Endothelial cell of umbilical vein (primary cell): ENCODE data around the gene SORCS1. TPM values are rescaled to one million over a fixed set of nuclear protein-coding genes. Genes with fewer than 3 reads are reported as not detected.

Source experiments
- BruUV-seq: library from RNA; stranded (reverse); fragments of 400-500 nt; replicated peaks from 2 replicates; lab custom pipeline; 2021; lab: Mats Ljungman, UMichigan
- CTCF ChIA-PET: fragments of 300-600, 350-600 bp; sonication (Branson Sonifier 250); formaldehyde crosslinking; loops from one replicate; lab custom pipeline; 2021; ENCODE audit warnings: antibody characterized with exemption, inconsistent platforms; lab: Charles Lee
- POLR2A ChIA-PET: fragments of 300-600, 350-600 bp; sonication (Branson Sonifier 250); formaldehyde crosslinking; loops from one replicate; lab custom pipeline; 2021; ENCODE audit warnings: antibody characterized with exemption, inconsistent platforms; lab: Charles Lee
- DNase-seq: peaks from one replicate; pipeline ENCODE4 v3.0.0-alpha.2; 2011; ENCODE audit warnings: low read depth, low spot score
- FAIRE-seq: peaks from 2 replicates; lab custom pipeline; 2011; peaks lifted over from hg19 to GRCh38; lab: Jason Lieb, UNC
- H2AFZ ChIP-seq: 2 replicates; pipeline ENCODE4 v1.6.0; 2012; ENCODE audit warnings: low read depth, low read length, control low read depth, inconsistent platforms
- H3K27ac ChIP-seq: 2 replicates; pipeline ENCODE4 v1.5.1; 2011; ENCODE audit warnings: low read depth, mild to moderate bottlenecking, control low read depth, low read length, moderate library complexity; ENCODE audit not compliant: insufficient read depth
- H3K27me3 ChIP-seq, 2 experiments: 2 replicates each; pipeline versions ENCODE4 v1.6.0 to v1.6.1; 2011; ENCODE audit warnings: low read length in 2 of 2, mixed read lengths in 1 of 2; ENCODE audit not compliant: control insufficient read depth in 2 of 2, insufficient read depth in 2 of 2
- H3K36me3 ChIP-seq, 2 experiments: 2 replicates in 1 of 2; 3 replicates in 1 of 2; pipeline ENCODE4 v1.5.1; 2011; ENCODE audit warnings: low read length in 2 of 2, mild to moderate bottlenecking in 1 of 2, moderate library complexity in 1 of 2; ENCODE audit not compliant: control insufficient read depth in 2 of 2, insufficient read depth in 2 of 2; ENCODE audit errors: extremely low read depth in 1 of 2
- H3K4me1 ChIP-seq: 3 replicates; pipeline ENCODE4 v1.5.1; 2011; ENCODE audit warnings: mild to moderate bottlenecking, low read length; ENCODE audit not compliant: control insufficient read depth, insufficient read depth; ENCODE audit errors: extremely low read depth
- H3K4me2 ChIP-seq: 2 replicates; pipeline ENCODE4 v1.6.1; 2011; ENCODE audit warnings: low read length, control low read depth, mixed read lengths; ENCODE audit not compliant: insufficient read depth
- H3K4me3 ChIP-seq, 3 experiments: fragments of 200-600 bp in 1 of 3; sonication (generic), shearing (Covaris generic) in 1 of 3; replicated peaks in 1 of 3; 2 replicates each; pipeline ENCODE4 v1.5.1; 2011 to 2016; ENCODE audit warnings: control low read depth in 3 of 3, low read length in 3 of 3, mild to moderate bottlenecking in 2 of 3, inconsistent platforms in 1 of 3, low read depth in 1 of 3, moderate library complexity in 1 of 3; ENCODE audit not compliant: insufficient read depth in 1 of 3
- H3K79me2 ChIP-seq: 2 replicates; pipeline ENCODE4 v1.6.0; 2012; ENCODE audit warnings: low read length, inconsistent platforms; ENCODE audit not compliant: control insufficient read depth, insufficient read depth
- H3K9ac ChIP-seq: replicated peaks from 2 replicates; pipeline ENCODE3; 2011; ENCODE audit warnings: low read length, control low read depth; ENCODE audit not compliant: insufficient read depth; ENCODE audit errors: extremely low read depth
- H3K9me1 ChIP-seq: replicated peaks from 3 replicates; pipeline ENCODE4 v1.6.0; 2011; ENCODE audit warnings: mild to moderate bottlenecking, low read length; ENCODE audit not compliant: control insufficient read depth, insufficient read depth; ENCODE audit errors: extremely low read depth
- H3K9me3 ChIP-seq: replicated peaks from 2 replicates; pipeline ENCODE4 v1.5.1; 2012; ENCODE audit warnings: low read length, inconsistent platforms; ENCODE audit not compliant: control insufficient read depth, insufficient read depth
- H4K20me1 ChIP-seq: replicated peaks from 2 replicates; pipeline ENCODE3; 2011; ENCODE audit warnings: mild to moderate bottlenecking, low read length; ENCODE audit not compliant: control insufficient read depth, insufficient read depth; ENCODE audit errors: extremely low read depth
- FOS ChIP-seq: IDR thresholded peaks from 2 replicates; pipeline ENCODE4 v1.6.1; 2011; ENCODE audit warnings: mild to moderate bottlenecking, low read length, moderate library complexity, borderline replicate concordance; ENCODE audit not compliant: insufficient read depth
- GATA2 ChIP-seq: IDR thresholded peaks from 2 replicates; pipeline ENCODE4 v1.7.0; 2011; ENCODE audit warnings: low read depth, mild to moderate bottlenecking, moderate library complexity, mixed read lengths, low read length; ENCODE audit not compliant: insufficient read length, insufficient read depth
- MYC ChIP-seq: IDR thresholded peaks from one replicate; pipeline ENCODE4 v1.6.1; 2011; ENCODE audit warnings: mild to moderate bottlenecking, low read depth, low read length
- POLR2A ChIP-seq: IDR thresholded peaks from 2 replicates; pipeline ENCODE4 v1.6.1; 2012; ENCODE audit warnings: low read depth, mild to moderate bottlenecking, control low read depth, low read length
- POLR2AphosphoS5 ChIP-seq: IDR thresholded peaks from 2 replicates; pipeline ENCODE4 v1.6.1; 2012; ENCODE audit warnings: low read depth, mild to moderate bottlenecking, control low read depth, low read length, moderate library complexity; ENCODE audit not compliant: insufficient read depth
- dilution Hi-C: fragments of 300-500 bp; cut with MboI; formaldehyde crosslinking; loops from one replicate; pipeline ENCODE4 v1.15.0; 2019; ENCODE audit warnings: low sequenced_read_pairs; ENCODE audit not compliant: extremely low pct_ligation_motif_present
- intact Hi-C: fragments of 100-400 bp; cut with micrococcal nuclease; formaldehyde crosslinking; loops from one replicate; pipeline ENCODE4 v1.10.0; 2022
- polyA plus RNA-seq, 4 experiments: library from polyadenylated mRNA; depleted of rRNA in 3 of 4; stranded (reverse) in 3 of 4; unstranded in 1 of 4; fragments of >200 nt; gene quantifications; 2 replicates each; pipeline versions ENCODE4 v1.2.1 to v1.2.3, GENCODE V29; 2011 to 2012; ENCODE audit warnings: missing spikeins in 1 of 4
- total RNA-seq: library from RNA; stranded (reverse); gene quantifications from 2 replicates; pipeline ENCODE4 v1.2.3, GENCODE V29; 2021
- TF ChIP-seq, protein P1 (sequence below): IDR thresholded peaks from 2 replicates; pipeline ENCODE4 v1.6.1; 2011; ENCODE audit not compliant: insufficient read depth, insufficient read length
- TF ChIP-seq, protein P2 (sequence below), 2 donors: IDR thresholded peaks; 1 replicate in 1 of 2; 2 replicates in 1 of 2; pipeline ENCODE4 v1.5.1; 2011; ENCODE audit warnings: low read length in 2 of 2, mild to moderate bottlenecking in 2 of 2, moderate library complexity in 2 of 2, control low read depth in 1 of 2, inconsistent platforms in 1 of 2, low read depth in 1 of 2; ENCODE audit not compliant: insufficient read depth in 1 of 2; ENCODE audit errors: extremely low read depth in 1 of 2

The SORCS1 gene
- total and polyA plus RNA-seq, 2 donors (not counting 3 experiments of a cell fraction or from before 2014, with no cell fraction given) = not detected

DNA sequence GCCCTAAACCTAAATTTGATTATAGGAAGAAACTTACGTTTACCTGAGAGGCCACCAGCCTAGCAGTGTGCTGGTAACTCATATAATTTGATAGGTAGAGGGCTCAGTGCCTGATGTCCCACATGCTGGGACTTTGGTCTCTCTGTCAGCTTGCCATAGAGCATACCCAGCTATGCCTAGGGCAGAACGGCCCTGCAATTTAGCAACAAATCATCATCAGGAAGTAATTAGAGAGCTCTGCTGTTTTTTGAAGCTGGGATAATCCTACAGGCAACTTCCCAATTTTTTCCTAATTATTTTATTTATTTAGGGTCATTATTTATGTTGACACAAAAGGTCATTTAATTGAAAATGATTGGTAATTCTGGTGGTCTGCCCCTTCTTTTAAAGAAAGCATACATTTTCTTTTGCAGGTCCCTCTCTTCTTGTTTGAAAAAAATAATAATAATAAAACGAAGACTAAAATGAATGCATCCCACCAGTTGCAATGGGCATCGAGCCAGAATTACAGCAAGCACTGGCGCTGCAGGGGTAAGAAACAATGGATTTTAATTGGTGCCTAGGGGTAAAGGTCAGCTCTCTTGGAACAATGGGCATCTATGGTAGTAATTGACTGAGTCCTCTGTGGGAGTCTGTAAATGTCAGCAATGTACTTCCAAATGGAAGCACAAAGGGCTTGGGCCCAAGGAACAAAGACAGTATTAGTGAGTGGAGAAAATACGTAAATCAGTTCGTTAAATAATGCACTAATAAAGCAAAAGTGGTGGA, 348.0 kb downstream of the SORCS1 start:
- Histone ChIP-seq H2AFZ (no peak overlapping the region), H3K9me1 (no peaks in the 10 kb centered on the region), H3K4me3 (no peak overlapping the region), H3K79me2 (no peaks in the 10 kb centered on the region), H3K27ac (no peak overlapping the region), H3K4me1 (no peaks in the 10 kb centered on the region), H3K36me3 (no peaks in the 10 kb centered on the region), H3K27me3 (no peaks in the 10 kb centered on the region), H3K9ac (no peak overlapping the region), H3K9me3 (no peaks in the 10 kb centered on the region), H4K20me1 (no peaks in the 10 kb centered on the region), H3K4me2 (no peak overlapping the region)
- no TSS peak for BruUV-seq
- TF ChIP-seq, protein P1, sequence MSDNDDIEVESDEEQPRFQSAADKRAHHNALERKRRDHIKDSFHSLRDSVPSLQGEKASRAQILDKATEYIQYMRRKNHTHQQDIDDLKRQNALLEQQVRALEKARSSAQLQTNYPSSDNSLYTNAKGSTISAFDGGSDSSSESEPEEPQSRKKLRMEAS = no peak
- TF ChIP-seq POLR2A (no peak), MYC (no peak), GATA2 (no peak), POLR2AphosphoS5 (no peak), FOS (no peak)
- TF ChIP-seq, protein P2, sequence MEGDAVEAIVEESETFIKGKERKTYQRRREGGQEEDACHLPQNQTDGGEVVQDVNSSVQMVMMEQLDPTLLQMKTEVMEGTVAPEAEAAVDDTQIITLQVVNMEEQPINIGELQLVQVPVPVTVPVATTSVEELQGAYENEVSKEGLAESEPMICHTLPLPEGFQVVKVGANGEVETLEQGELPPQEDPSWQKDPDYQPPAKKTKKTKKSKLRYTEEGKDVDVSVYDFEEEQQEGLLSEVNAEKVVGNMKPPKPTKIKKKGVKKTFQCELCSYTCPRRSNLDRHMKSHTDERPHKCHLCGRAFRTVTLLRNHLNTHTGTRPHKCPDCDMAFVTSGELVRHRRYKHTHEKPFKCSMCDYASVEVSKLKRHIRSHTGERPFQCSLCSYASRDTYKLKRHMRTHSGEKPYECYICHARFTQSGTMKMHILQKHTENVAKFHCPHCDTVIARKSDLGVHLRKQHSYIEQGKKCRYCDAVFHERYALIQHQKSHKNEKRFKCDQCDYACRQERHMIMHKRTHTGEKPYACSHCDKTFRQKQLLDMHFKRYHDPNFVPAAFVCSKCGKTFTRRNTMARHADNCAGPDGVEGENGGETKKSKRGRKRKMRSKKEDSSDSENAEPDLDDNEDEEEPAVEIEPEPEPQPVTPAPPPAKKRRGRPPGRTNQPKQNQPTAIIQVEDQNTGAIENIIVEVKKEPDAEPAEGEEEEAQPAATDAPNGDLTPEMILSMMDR (IDR thresholded peaks at IDR 0.05; ENCODE audit: extremely low read depth in 1 of 2, insufficient read depth in 1 of 2, low read depth in 1 of 2, low read length in 2 of 2) = no peak
- ChIA-PET CTCF (no interaction called here), POLR2A (no interaction called here)
- intact Hi-C loops (no loop called here), dilution Hi-C loops (no loop called here)
- DNase-seq (no peak), FAIRE-seq (no peak)
